ENCODE data around the gene CENPQ. TPM values are rescaled to one million over a fixed set of nuclear protein-coding genes. Genes with fewer than 3 reads are reported as not detected.
"Not testable (repeated sequence)": the region's sequence is repeated elsewhere in the genome, so short reads cannot be mapped to it uniquely, and the experiment has no call there.

CENPQ gene
- total RNA-seq, 1 experiment from 2014 or later, result 5.5 TPM

GRCh38 chr6:49481846-49482245 is 18.7 kb downstream of the CENPQ start:
- DNase-seq (ENCODE audit: low read depth, low spot score); H3K27ac ChIP-seq (ENCODE audit: low read length); in situ Hi-C loops (cut with HindIII; ENCODE audit: low pct_unique_long_range_greater_than_20kb, low sequenced_read_pairs); POLR2A ChIA-PET; H3K27me3 ChIP-seq (ENCODE audit: control insufficient read depth, insufficient read depth, low read length); H3K36me3 ChIP-seq (ENCODE audit: control insufficient read depth, insufficient read depth, low read length); CTCF ChIA-PET; H3K9me3 ChIP-seq (ENCODE audit: control insufficient read depth, insufficient read depth, low read depth, low read length); ATAC-seq; BruUV-seq (replicated peaks); H3K4me3 ChIP-seq (ENCODE audit: low read depth in 2 of 2, low read length in 2 of 2); intact Hi-C loops (cut with micrococcal nuclease; ENCODE audit: unreplicated experiment); H3K4me1 ChIP-seq (ENCODE audit: control insufficient read depth, insufficient read depth, low read length): not testable (repeated sequence)

- BruUV-seq (replicated peaks); H3K4me1 ChIP-seq (ENCODE audit: control insufficient read depth, insufficient read depth, low read length); CTCF ChIA-PET; in situ Hi-C loops (cut with HindIII; ENCODE audit: low pct_unique_long_range_greater_than_20kb, low sequenced_read_pairs); H3K27ac ChIP-seq (ENCODE audit: low read length); H3K27me3 ChIP-seq (ENCODE audit: control insufficient read depth, insufficient read depth, low read length); H3K9me3 ChIP-seq (ENCODE audit: control insufficient read depth, insufficient read depth, low read depth, low read length); POLR2A ChIA-PET; H3K4me3 ChIP-seq (ENCODE audit: low read depth in 2 of 2, low read length in 2 of 2); DNase-seq (ENCODE audit: low read depth, low spot score); ATAC-seq; intact Hi-C loops (cut with micrococcal nuclease; ENCODE audit: unreplicated experiment); H3K36me3 ChIP-seq (ENCODE audit: control insufficient read depth, insufficient read depth, low read length): not testable (repeated sequence)
Observed at GRCh38 chr6:49483380-49483779, 20.2 kb downstream of the CENPQ start.

GRCh38 chr6:49490633-49491032 is 27.5 kb downstream of the CENPQ start:
- ATAC-seq (no peak), DNase-seq (ENCODE audit: low read depth, low spot score) (no peak)
- H3K4me3 ChIP-seq (ENCODE audit: low read depth in 2 of 2, low read length in 2 of 2), result no peak overlapping the region
- TF ChIP-seq POLR2AphosphoS5 (IDR thresholded peaks at IDR 0.05; ENCODE audit: low read depth, low read length) (no peak), SIN3A (IDR thresholded peaks at IDR 0.05; ENCODE audit: borderline replicate concordance, insufficient read depth, low read depth, low read length) (no peak), CTCF (IDR thresholded peaks at IDR 0.05) (no peak), TCF7L2 (IDR thresholded peaks at IDR 0.05; ENCODE audit: low read depth, low read length) (no peak), REST (IDR thresholded peaks at IDR 0.05; ENCODE audit: insufficient read depth in 1 of 2, low read depth in 2 of 2, low read length in 1 of 2) (no peak)
- H3K36me3 ChIP-seq (ENCODE audit: control insufficient read depth, insufficient read depth, low read length), result peaks cover 2% of the 10 kb centered on the region; the same call in 1 of the 2 replicates
- intact Hi-C loops (cut with micrococcal nuclease; ENCODE audit: unreplicated experiment) (no loop called here), in situ Hi-C loops (cut with HindIII; ENCODE audit: low pct_unique_long_range_greater_than_20kb, low sequenced_read_pairs) (no loop called here)
- no peaks in the 10 kb centered on the region for H3K4me1 ChIP-seq (ENCODE audit: control insufficient read depth, insufficient read depth, low read length)
- ChIA-PET CTCF (no interaction called here), POLR2A (no interaction called here)
- no peaks in the 10 kb centered on the region for H3K9me3 ChIP-seq (ENCODE audit: control insufficient read depth, insufficient read depth, low read depth, low read length)
- BruUV-seq (replicated peaks), result no TSS peak
- no peaks in the 10 kb centered on the region for H3K27me3 ChIP-seq (ENCODE audit: control insufficient read depth, insufficient read depth, low read length)
- no peak overlapping the region for H3K27ac ChIP-seq (ENCODE audit: low read length)

Data from Panc1 (cell line).